H9 (cell line): ENCODE results near the gene RAB15. TPM values are rescaled to one million over a fixed set of nuclear protein-coding genes. Genes with fewer than 3 reads are reported as not detected.

ENCODE experiments used
- DNase-seq: peaks from one replicate; pipeline ENCODE4 v3.0.0-alpha.2; 2017
- H2AFZ ChIP-seq: one replicate; pipeline ENCODE4 v1.6.1; 2013; ENCODE audit warnings: mild to moderate bottlenecking, low read length, control low read depth, moderate library complexity
- H2AK5ac ChIP-seq: 2 replicates; pipeline ENCODE4 v1.6.1; 2013; ENCODE audit warnings: low read length, control low read depth, mixed read lengths; ENCODE audit not compliant: insufficient read length
- H2BK120ac ChIP-seq: one replicate; pipeline ENCODE4 v1.6.1; 2013; ENCODE audit warnings: low read depth, mild to moderate bottlenecking, low read length, control low read depth, inconsistent platforms; ENCODE audit not compliant: poor library complexity, severe bottlenecking
- H2BK12ac ChIP-seq: 2 replicates; pipeline ENCODE4 v1.6.1; 2013; ENCODE audit warnings: low read length, control low read depth, mixed read lengths, low read depth; ENCODE audit not compliant: insufficient read length
- H2BK15ac ChIP-seq: 2 replicates; pipeline ENCODE4 v1.6.1; 2013; ENCODE audit warnings: low read depth, low read length, control low read depth
- H2BK20ac ChIP-seq: one replicate; pipeline ENCODE4 v1.6.1; 2013; ENCODE audit warnings: low read depth, mild to moderate bottlenecking, low read length, control low read depth, inconsistent platforms; ENCODE audit not compliant: poor library complexity, severe bottlenecking
- H2BK5ac ChIP-seq: 2 replicates; pipeline ENCODE4 v1.6.1; 2013; ENCODE audit warnings: low read length, control low read depth, mixed read lengths; ENCODE audit not compliant: insufficient read length
- H3K14ac ChIP-seq: 2 replicates; pipeline ENCODE4 v1.6.1; 2013; ENCODE audit warnings: low read length, control low read depth; ENCODE audit not compliant: insufficient read depth
- H3K18ac ChIP-seq: 2 replicates; pipeline ENCODE4 v1.6.1; 2013; ENCODE audit warnings: low read depth, mild to moderate bottlenecking, mixed read lengths, low read length, control low read depth; ENCODE audit not compliant: insufficient read length
- H3K23ac ChIP-seq: 2 replicates; pipeline ENCODE4 v1.6.1; 2013; ENCODE audit warnings: low read length, control low read depth, mixed read lengths, low read depth; ENCODE audit not compliant: insufficient read length
- H3K23me2 ChIP-seq: 2 replicates; pipeline ENCODE4 v1.6.1; 2013; ENCODE audit warnings: low read depth, mild to moderate bottlenecking, mixed read lengths, low read length, control low read depth; ENCODE audit not compliant: insufficient read length, poor library complexity, severe bottlenecking
- H3K27ac ChIP-seq: 2 replicates; pipeline ENCODE4 v1.5.1; 2013; ENCODE audit warnings: low read length, control low read depth, mixed read lengths, low read depth; ENCODE audit not compliant: insufficient read length
- H3K27me3 ChIP-seq: 2 replicates; pipeline ENCODE4 v1.6.1; 2013; ENCODE audit warnings: low read length, control low read depth, inconsistent platforms; ENCODE audit not compliant: insufficient read depth
- H3K4ac ChIP-seq: 2 replicates; pipeline ENCODE4 v1.6.1; 2013; ENCODE audit warnings: low read depth, mild to moderate bottlenecking, control low read depth, inconsistent platforms, low read length, moderate library complexity
- H3K4me1 ChIP-seq: 2 replicates; pipeline ENCODE4 v1.6.1; 2013; ENCODE audit warnings: low read length, control low read depth, inconsistent platforms; ENCODE audit not compliant: insufficient read depth
- H3K4me2 ChIP-seq: 2 replicates; pipeline ENCODE4 v1.6.1; 2013; ENCODE audit warnings: low read length, control low read depth, mixed read lengths; ENCODE audit not compliant: insufficient read length, insufficient read depth
- H3K56ac ChIP-seq: 2 replicates; pipeline ENCODE4 v1.6.1; 2013; ENCODE audit warnings: low read depth, mild to moderate bottlenecking, mixed read lengths, low read length, control low read depth; ENCODE audit not compliant: insufficient read length
- H3K79me1 ChIP-seq: 2 replicates; pipeline ENCODE4 v1.6.1; 2013; ENCODE audit warnings: low read depth, mild to moderate bottlenecking, moderate library complexity, low read length, control low read depth, inconsistent platforms; ENCODE audit not compliant: insufficient read depth, poor library complexity, severe bottlenecking
- H3K79me2 ChIP-seq: 2 replicates; pipeline ENCODE4 v1.6.1; 2013; ENCODE audit warnings: low read length, control low read depth, inconsistent platforms; ENCODE audit not compliant: insufficient read depth
- H3K9ac ChIP-seq: 2 replicates; pipeline ENCODE4 v1.6.1; 2013; ENCODE audit warnings: low read length, control low read depth, mixed read lengths; ENCODE audit not compliant: insufficient read length; ENCODE audit errors: extremely low read depth
- H3K9me3 ChIP-seq: one replicate; pipeline ENCODE4 v1.6.1; 2013; ENCODE audit warnings: low read depth, low read length, inconsistent platforms; ENCODE audit not compliant: control insufficient read depth
- H3T11ph ChIP-seq: one replicate; pipeline ENCODE4 v1.6.1; 2013; ENCODE audit warnings: mild to moderate bottlenecking, low read length, control low read depth, inconsistent platforms
- H4K20me1 ChIP-seq: one replicate; pipeline ENCODE4 v1.6.1; 2013; ENCODE audit not compliant: control insufficient read depth, insufficient read length, insufficient read depth
- H4K5ac ChIP-seq: 2 replicates; pipeline ENCODE4 v1.6.1; 2013; ENCODE audit warnings: low read depth, mild to moderate bottlenecking, mixed read lengths, low read length, control low read depth; ENCODE audit not compliant: insufficient read length
- H4K8ac ChIP-seq: replicated peaks from 2 replicates; pipeline ENCODE4 v1.6.1; 2013; ENCODE audit warnings: low read length, control low read depth, mixed read lengths, low read depth; ENCODE audit not compliant: insufficient read length
- H4K91ac ChIP-seq: 2 replicates; pipeline ENCODE4 v1.6.1; 2013; ENCODE audit warnings: low read depth, mild to moderate bottlenecking, moderate library complexity, mixed read lengths, low read length, control low read depth; ENCODE audit not compliant: insufficient read length
- H3K27ac Mint-ChIP-seq, 3 experiments: 2 replicates in 2 of 3; 3 replicates in 1 of 3; pipeline ENCODE4 v1.8.0; 2020 to 2021; ENCODE audit warnings: mixed read lengths in 3 of 3, mild to moderate bottlenecking in 1 of 3, moderate library complexity in 1 of 3
- H3K27me3 Mint-ChIP-seq: 2 replicates; pipeline ENCODE4 v1.8.0; 2021; ENCODE audit warnings: low read depth, mild to moderate bottlenecking, moderate library complexity, mixed read lengths
- H3K36me3 Mint-ChIP-seq, 3 experiments: 2 replicates in 2 of 3; 3 replicates in 1 of 3; pipeline ENCODE4 v1.8.0; 2020 to 2021; ENCODE audit warnings: low read depth in 3 of 3, mixed read lengths in 3 of 3; ENCODE audit not compliant: insufficient read depth in 1 of 3
- H3K4me1 Mint-ChIP-seq, 2 experiments: 2 replicates each; pipeline ENCODE4 v1.8.0; 2020; ENCODE audit warnings: mixed read lengths in 2 of 2
- H3K4me3 Mint-ChIP-seq, 2 experiments: 2 replicates in 1 of 2; 3 replicates in 1 of 2; pipeline ENCODE4 v1.8.0; 2020 to 2021; ENCODE audit warnings: mild to moderate bottlenecking in 2 of 2, mixed read lengths in 2 of 2, moderate library complexity in 1 of 2
- H3K9me3 Mint-ChIP-seq, 2 experiments: 2 replicates in 1 of 2; 3 replicates in 1 of 2; pipeline ENCODE4 v1.8.0; 2020; ENCODE audit warnings: mild to moderate bottlenecking in 2 of 2, mixed read lengths in 2 of 2, moderate library complexity in 1 of 2
- WGBS: extraction: QIAGEN DNeasy Blood & Tissue Kit; methylation state at CpG from one replicate; pipeline ENCODE4 v1.1.7; 2013; ENCODE audit warnings: missing lambda C conversion rate, low lambda C conversion rate, mixed read lengths; ENCODE audit not compliant: insufficient read length; ENCODE audit errors: extremely low coverage; 5-methylcytosine and 5-hydroxymethylcytosine counted together
- total RNA-seq: library from RNA; stranded (reverse); gene quantifications from 2 replicates; pipeline ENCODE4 v1.2.1, GENCODE V29; 2021
- TF ChIP-seq, protein P1 (sequence below): fragments of 200-600 bp; sonication (generic); conservative IDR thresholded peaks from 3 replicates; pipeline ENCODE4 v1.8.0; 2021; ENCODE audit warnings: antibody characterized with exemption, mild to moderate bottlenecking

The RAB15 gene
- total RNA-seq, 1 experiment from 2014 or later = 54.3 TPM

DNA sequence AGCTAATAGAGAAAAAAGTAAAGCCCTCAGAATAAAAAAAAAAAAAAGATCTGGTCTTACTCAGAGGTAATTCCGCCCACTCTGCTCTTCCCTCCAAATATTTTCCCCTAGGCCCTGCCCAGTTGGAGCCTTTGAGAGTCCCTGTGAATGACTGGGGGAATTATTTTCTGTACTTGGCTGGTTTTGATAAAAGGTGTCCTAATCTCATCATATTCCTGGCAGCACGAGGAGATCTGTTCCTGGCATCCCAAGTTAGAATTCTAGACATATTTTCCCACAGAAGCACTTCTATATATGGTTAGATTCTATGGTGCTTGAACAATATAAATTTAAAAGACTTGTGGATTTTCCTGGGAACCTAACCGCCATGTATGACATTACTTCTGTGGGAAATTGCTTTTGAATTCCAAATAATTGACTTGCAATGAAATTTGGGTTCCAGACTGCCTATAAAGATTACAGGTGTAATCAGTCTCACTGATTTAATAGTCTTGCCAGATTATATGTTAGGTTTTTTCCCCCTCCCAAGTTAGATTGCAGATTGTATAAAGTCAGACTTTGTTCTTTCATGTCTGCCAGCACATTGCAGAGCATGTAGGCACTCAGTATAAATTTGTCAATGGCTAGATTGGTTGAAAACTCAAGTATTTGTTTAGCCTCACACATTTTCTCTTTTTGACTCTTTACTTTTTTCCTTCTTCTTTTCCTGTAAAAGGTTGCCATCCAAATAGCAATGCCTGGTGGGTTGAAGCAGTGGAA is 41.9 kb downstream of the RAB15 start:
- Histone ChIP-seq H2AK5ac (no peak overlapping the region), H3K4ac (no peak overlapping the region), H2BK12ac (no peak overlapping the region), H3K18ac (no peak overlapping the region), H3K14ac (no peak overlapping the region), H3K9ac (no peak overlapping the region), H3K27me3 (no peaks in the 10 kb centered on the region), H3K79me1 (no peaks in the 10 kb centered on the region), H3K79me2 (no peaks in the 10 kb centered on the region), H3K4me1 (no peaks in the 10 kb centered on the region), H3K23ac (no peak overlapping the region), H4K5ac (no peak overlapping the region), H3K4me2 (no peak overlapping the region), H2AFZ (no peak overlapping the region), H4K8ac (no peak overlapping the region), H3K27ac (no peak overlapping the region), H2BK5ac (no peak overlapping the region), H3K9me3 (no peaks in the 10 kb centered on the region), H2BK20ac (no peak overlapping the region), H3T11ph (no peak overlapping the region), H3K56ac (no peak overlapping the region), H2BK120ac (no peak overlapping the region), H4K91ac (no peak overlapping the region), H2BK15ac (no peak overlapping the region), H4K20me1 (no peaks in the 10 kb centered on the region), H3K23me2 (no peaks in the 10 kb centered on the region)
- Mint-ChIP-seq H3K27me3 (no peaks in the 10 kb centered on the region), H3K4me3 (no peak overlapping the region), H3K9me3 (no peaks in the 10 kb centered on the region), H3K36me3 (peaks cover 3 to 40% (median 31%) of the 10 kb centered on the region in 3 experiments; a peak in 5 of 7 replicates), H3K27ac (peak overlapping the region in 1 of 3 experiments; percentile 20; a peak in 2 of 7 replicates), H3K4me1 (no peaks in the 10 kb centered on the region)
- TF ChIP-seq, protein P1, sequence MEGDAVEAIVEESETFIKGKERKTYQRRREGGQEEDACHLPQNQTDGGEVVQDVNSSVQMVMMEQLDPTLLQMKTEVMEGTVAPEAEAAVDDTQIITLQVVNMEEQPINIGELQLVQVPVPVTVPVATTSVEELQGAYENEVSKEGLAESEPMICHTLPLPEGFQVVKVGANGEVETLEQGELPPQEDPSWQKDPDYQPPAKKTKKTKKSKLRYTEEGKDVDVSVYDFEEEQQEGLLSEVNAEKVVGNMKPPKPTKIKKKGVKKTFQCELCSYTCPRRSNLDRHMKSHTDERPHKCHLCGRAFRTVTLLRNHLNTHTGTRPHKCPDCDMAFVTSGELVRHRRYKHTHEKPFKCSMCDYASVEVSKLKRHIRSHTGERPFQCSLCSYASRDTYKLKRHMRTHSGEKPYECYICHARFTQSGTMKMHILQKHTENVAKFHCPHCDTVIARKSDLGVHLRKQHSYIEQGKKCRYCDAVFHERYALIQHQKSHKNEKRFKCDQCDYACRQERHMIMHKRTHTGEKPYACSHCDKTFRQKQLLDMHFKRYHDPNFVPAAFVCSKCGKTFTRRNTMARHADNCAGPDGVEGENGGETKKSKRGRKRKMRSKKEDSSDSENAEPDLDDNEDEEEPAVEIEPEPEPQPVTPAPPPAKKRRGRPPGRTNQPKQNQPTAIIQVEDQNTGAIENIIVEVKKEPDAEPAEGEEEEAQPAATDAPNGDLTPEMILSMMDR = no peak
- WGBS = no CpG with 5 or more reads among the region's 3 CpGs
- no peak for DNase-seq
